WI38 (cell line): ENCODE results near the gene TWNK.
"Not testable (repeated sequence)": the region's sequence is repeated elsewhere in the genome, so short reads cannot be mapped to it uniquely, and the experiment has no call there.

Experiments
- H3K4me3 ChIP-seq: 2 replicates; pipeline ENCODE4 v1.5.1; 2011; ENCODE audit warnings: low read depth, mild to moderate bottlenecking, control low read depth, low read length
- CTCF ChIP-seq: IDR thresholded peaks from 2 replicates; pipeline ENCODE4 v1.5.1; 2012; ENCODE audit warnings: low read depth, mild to moderate bottlenecking, control low read depth, low read length

Gene TWNK

GRCh38 chr10:100969187-100970075, 17.9 kb upstream of the TWNK start, which contains the start of gene SEMA4G:
Gene SEMA4G (plus strand): TSS chr10:100969504. CDS start chr10:100972913, 3,409 bp downstream.
- TF ChIP-seq CTCF = peak; percentile 55
- H3K4me3 ChIP-seq = peak within 1 kb of the TSS; percentile 60

GRCh38 chr10:100970076-100970913, 17.0 kb upstream of the TWNK start:
- peak overlapping the region; percentile 60 for H3K4me3 ChIP-seq
- no peak for TF ChIP-seq CTCF

- H3K4me3 ChIP-seq = no peak overlapping the region
- TF ChIP-seq CTCF = no peak
Measured at GRCh38 chr10:100970914-100971811, 16.2 kb upstream of the TWNK start.

GRCh38 chr10:100972115-100972903, 15.0 kb upstream of the TWNK start:
- H3K4me3 ChIP-seq = no peak overlapping the region
- no peak for TF ChIP-seq CTCF

- no peak for TF ChIP-seq CTCF
- H3K4me3 ChIP-seq = no peak overlapping the region
Measured at GRCh38 chr10:100972904-100973535, 14.3 kb upstream of the TWNK start.

GRCh38 chr10:100975397-100975796, 11.9 kb upstream of the TWNK start:
- H3K4me3 ChIP-seq = not testable (repeated sequence)
